T-helper 1 cell treated with Interleukin-12 subunit alpha and Interleukin-12 subunit beta and Interleukin-4 antibody, amounts not matched to agents 30 ng/mL and 1 ng/mL, for 36 hours (primary cell): Measurements from ENCODE around the gene APAF1. TPM values are rescaled to one million over a fixed set of nuclear protein-coding genes. Genes with fewer than 3 reads are reported as not detected.

Experiments
- intact Hi-C: fragments of 100-400 bp; cut with micrococcal nuclease; formaldehyde crosslinking; loops from one replicate; pipeline ENCODE4 v1.15.1; 2024
- total RNA-seq: library from RNA; stranded (reverse); gene quantifications from 2 replicates; pipeline ENCODE4 v1.2.3, GENCODE V29; 2022

The APAF1 gene
- total RNA-seq, 1 donor from 2014 or later, result 32.0 TPM

DNA sequence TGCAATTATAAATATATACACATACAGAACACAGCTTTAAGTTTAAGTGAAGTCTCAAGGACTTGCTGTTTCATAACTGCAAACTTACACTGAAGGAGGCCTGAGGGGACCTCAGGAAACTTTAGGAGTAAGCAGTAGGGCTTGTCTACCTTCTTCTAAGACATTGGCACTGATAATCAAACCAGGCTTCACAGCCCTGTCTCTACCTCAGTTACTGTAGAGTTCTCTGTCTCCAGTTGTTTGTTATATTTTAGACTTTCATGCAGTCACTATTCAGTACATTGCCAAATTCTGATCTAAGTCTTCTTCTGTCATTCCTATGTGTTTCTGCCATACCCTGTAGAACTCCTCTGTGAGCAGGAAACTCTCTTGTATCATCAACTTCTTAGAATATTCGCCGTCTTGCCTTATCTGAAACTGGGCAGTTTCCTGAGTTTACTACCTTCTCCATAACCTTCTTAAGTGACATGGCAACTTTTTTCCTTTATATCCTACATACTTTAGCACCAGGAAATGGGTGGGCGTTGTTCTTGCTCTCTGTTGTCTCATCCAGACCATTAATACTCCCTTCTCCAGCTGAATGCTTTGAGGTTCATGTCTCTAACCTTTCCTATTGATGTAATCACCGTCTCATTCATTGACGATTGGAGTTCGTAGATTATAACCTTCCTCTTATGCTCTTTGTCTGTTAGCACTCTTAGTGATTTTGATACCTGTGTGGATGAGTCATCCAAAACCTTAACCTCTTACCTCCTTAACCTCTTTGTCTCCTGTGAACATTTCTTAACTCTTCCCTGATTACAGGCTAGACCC, 11.4 kb downstream of the APAF1 start:
- intact Hi-C loops, result loop anchor here (1.0 kb wide), 1 partner anchor 63 kb away; the partner anchor contains the start of gene SLC25A3

DNA sequence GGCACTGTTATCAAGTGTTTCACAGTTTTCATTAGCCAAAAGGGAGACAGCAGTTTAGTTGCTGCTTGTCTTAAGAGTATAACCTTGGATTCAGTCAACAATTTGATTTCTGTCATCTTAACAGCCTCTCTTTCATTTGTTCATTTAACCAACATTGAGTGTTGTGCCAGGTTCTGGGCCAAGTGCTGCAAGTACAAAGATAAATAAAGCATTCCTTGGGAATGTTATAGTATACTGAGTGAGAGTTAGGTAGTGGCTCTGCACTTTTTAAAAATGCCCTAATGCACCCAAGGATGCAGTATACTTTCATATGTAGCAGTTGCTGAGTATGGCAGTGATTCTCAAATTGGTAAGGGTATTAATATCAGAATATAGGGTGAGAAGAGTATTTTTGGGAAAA, 15.4 kb downstream of the APAF1 start:
- intact Hi-C loops, result no loop called here

GRCh38 chr12:98669751-98670150, 24.7 kb downstream of the APAF1 start:
- intact Hi-C loops, result no loop called here

- intact Hi-C loops, result no loop called here
Observed at GRCh38 chr12:98671459-98671858, 26.4 kb downstream of the APAF1 start.

DNA sequence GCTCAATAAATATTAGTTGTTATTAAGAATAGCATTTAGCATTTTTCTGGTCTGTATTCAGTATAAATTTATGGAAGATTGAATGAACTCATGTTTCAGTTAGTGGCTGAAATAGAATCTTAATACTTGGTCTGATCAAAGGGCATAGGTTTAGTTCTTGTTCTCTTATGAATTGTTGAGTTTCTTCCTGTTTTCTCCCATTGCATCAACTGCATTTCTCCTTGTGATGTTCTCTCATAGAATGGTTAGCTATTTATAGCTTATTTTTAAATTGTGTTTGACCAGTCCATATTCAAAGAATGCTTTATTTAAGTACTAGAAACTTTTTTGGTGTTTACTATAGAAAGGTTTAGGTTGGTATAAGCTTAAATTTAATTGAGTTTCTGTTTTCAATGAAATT, 29.8 kb downstream of the APAF1 start:
- intact Hi-C loops, result no loop called here

DNA sequence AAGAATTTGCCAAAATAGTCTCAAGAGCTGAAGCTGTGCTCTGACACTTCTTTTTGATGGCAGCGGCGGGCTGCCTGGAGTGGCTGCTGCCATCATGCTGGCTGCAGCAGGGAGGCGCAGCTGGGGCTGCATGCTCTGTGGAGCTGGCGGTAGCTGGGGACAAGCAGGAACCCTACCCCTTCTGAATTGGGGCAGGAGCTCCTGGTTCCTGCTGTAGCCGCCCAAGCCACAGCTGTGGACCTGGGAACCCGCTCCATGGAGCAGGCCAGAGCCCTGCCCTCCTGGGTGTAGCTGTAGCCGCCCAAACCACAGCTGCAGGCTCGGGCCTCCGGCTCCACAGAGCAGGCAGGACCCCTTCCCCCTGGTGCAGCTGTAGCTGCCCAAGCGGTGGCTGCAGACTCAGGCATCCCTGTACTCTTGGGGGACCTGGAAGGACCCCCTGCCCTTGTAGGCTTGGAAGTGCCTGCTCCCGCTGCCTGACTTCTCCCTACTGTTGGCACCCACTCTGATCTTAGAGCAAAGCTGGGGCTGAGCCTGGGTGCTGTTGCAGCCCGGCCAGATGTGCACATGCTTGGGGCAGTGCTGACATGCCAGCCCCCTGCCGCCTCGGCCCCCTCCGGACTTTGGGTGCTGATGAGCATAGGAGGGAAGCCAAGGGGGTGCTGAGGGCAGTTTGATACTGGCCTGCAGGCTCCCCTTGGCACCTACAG, 33.3 kb downstream of the APAF1 start:
- intact Hi-C loops, result no loop called here

GRCh38 chr12:98678946-98679610, 34.0 kb downstream of the APAF1 start:
- intact Hi-C loops, result no loop called here

DNA sequence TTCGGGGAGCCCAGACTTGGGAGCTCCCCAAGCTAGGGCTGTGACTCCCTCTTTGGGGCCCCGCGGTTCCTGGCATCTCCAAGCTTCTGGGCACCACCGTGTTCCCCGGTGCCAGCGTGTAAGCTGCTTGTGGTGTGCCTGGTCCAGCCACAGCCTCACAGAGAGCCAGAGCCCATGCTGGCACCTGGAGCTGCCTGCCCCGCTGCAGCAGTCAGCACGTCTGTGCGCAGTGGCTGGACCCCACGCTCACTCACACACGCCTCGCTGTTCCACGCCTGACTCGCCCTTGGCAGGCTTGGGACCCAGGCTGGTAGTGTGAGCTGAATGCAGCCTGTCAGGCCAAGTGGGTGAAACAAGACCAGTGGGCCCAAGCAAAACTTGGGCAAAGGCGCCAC, 34.5 kb downstream of the APAF1 start:
- intact Hi-C loops, result no loop called here

DNA sequence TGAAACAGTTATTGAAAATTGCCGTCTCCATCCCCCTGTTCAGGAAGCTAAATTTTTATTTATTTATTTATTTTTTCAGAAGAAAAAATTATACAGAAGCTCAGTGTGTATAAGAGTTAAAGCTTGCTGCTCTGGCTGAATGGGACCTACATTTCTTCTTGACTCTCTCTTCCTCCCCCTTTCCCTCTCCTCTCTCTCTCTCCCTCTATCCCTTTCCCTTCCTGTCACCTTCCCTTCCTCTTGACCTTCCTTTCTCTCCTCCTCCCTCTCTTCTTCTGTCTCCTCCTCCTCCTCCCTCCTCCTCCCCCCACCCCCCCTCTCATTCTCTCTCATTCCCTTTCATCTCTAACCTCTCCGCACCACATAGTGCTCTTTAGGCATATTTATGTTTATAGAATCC, 39.1 kb downstream of the APAF1 start:
- intact Hi-C loops, result no loop called here

DNA sequence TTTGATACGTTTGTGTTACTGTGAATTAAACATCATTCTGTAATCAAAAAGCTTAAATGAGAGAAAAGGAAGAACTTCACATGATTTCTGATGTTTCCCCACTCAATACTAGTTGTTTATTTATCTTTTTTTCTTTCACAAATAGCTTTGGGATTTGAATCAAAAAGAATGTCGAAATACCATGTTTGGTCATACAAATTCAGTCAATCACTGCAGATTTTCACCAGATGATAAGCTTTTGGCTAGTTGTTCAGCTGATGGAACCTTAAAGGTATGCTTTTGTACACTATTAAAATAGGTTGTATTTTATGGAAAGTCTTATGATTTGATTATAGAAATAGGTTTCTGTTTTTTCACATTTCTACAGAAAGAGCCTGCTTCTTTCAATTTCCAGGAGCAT, 41.5 kb downstream of the APAF1 start:
- intact Hi-C loops, result no loop called here

GRCh38 chr12:98691351-98691750, 46.3 kb downstream of the APAF1 start:
- intact Hi-C loops, result no loop called here

GRCh38 chr12:98696036-98696646, 51.1 kb downstream of the APAF1 start:
- intact Hi-C loops, result loop anchor here (5.0 kb wide), 1 partner anchor 191 kb away; no protein-coding TSS in a partner anchor

DNA sequence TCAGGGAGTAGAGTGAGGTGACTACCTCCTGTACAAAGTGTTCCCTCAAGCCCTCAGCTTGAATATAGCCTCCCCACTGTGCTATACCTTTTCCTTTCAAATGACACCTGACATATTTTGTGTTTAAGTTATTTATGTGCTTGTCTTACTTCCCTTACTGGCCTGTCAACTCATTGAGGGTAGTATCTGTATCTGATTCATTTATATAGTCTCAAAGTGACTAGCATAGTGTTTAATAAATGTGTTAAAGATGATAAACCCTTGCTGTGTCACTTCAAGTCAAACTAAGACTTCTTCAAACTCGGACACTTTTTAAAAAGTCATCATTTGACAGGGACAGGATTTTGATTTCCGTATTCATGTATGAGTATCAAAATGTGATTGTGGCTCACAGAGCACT, 52.1 kb downstream of the APAF1 start:
- intact Hi-C loops, result loop anchor here (5.0 kb wide), 1 partner anchor 190 kb away; no protein-coding TSS in a partner anchor

DNA sequence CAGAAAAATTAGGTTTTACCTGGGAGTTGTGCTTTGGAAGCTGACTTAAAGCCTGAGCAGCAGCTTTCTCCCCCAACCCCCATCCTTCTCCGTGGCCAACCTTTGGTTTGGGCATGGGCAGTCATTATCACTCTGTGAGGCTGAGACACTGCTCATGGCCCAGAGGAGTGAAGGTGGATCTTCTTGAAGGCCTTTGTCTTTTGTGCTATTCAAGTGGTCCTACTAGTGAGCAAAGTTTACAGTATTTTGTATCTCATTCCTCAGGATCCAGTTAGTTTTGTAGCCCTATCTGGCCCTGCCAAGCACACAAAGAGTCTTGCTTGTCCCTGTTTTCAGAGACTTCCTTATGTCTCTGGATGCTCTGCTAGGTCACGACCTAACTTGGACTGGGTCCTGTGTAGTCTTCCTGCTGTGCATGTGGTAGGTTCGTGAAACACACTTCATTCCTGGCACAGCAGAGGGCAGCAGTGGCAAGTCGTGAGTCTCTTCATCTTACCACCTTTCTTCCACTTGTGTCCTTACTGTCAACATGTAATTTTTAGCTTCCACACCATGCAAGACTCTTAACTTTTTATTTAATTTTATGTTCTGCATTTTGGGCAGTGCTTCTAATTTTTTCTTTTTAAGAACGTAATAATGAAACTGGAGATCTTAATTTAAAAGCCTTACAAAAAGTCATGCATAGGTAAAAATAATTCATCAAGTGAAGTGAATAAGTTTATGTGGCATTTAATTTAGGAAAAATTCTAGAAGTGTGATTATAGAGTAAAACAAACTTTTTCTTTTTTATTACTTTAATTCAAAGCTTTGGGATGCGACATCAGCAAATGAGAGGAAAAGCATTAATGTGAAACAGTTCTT, 53.7 kb downstream of the APAF1 start:
- intact Hi-C loops, result loop anchor here (1.0 to 5.0 kb wide), 5 partner anchors 26 to 299 kb away; no protein-coding TSS in a partner anchor

DNA sequence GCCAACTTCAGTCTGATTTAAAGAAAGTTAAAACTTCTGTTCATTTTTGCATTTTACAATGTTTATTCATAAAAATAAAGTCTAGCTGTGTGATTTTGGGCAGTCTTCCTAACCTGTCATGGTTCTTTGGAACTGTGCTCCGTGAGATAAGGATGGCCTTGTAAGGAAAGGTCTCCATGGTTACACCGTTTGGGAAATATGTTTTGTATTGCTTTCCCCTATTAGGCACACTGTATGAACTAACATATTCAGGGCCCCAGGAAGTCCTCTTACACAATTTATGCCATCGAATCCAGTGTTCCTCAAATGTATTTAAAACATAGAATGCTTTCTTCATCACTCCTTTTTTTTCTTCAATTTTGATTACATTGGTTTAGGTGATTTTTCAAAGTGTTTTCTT, 54.5 kb downstream of the APAF1 start:
- intact Hi-C loops, result loop anchor here (1.0 to 5.0 kb wide), 5 partner anchors 25 to 299 kb away; no protein-coding TSS in a partner anchor

- intact Hi-C loops, result no loop called here
Observed at GRCh38 chr12:98701166-98701565, 56.1 kb downstream of the APAF1 start.

GRCh38 chr12:98709022-98709421, 63.9 kb downstream of the APAF1 start:
- intact Hi-C loops, result no loop called here

DNA sequence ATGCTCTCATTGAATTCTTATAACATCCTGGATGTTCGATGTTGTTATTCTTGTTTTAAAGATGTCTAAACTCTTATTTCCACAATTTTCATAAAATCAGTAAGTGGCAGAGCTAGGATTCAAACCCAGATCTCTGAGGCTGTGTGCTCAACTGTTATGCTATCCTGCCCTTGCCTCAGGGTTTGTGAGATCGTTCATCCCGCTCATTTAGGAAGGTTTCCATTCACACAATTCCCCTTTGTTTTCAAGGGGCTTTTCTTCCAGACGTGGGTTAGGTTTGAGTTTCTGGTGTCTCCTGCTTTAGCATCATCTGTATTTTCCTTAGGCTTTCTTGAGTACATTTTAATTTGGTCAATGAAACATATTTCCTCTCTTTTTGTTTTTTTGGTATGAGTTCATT, 69.3 kb downstream of the APAF1 start:
- intact Hi-C loops, result no loop called here

GRCh38 chr12:98719515-98720504, 74.7 kb downstream of the APAF1 start:
- intact Hi-C loops, result no loop called here
